Measurements from ENCODE around the gene INPP5K. TPM values are rescaled to one million over a fixed set of nuclear protein-coding genes. Genes with fewer than 3 reads are reported as not detected.

The INPP5K gene
- polyA plus RNA-seq, 1 donor from 2014 or later: 35.8 TPM

- Histone ChIP-seq H3K4me3 (ENCODE audit: low read length) (peak within 1 kb of the TSS; percentile 47), H3K27ac (ENCODE audit: low read length) (no peak within 1 kb of the TSS)
Measured at GRCh38 chr17:1492249-1493206, 23.9 kb downstream of the INPP5K start, which contains the start of gene MYO1C. Gene MYO1C (minus strand): TSS chr17:1492686. CDS start chr17:1492487, 199 bp downstream.

DNA sequence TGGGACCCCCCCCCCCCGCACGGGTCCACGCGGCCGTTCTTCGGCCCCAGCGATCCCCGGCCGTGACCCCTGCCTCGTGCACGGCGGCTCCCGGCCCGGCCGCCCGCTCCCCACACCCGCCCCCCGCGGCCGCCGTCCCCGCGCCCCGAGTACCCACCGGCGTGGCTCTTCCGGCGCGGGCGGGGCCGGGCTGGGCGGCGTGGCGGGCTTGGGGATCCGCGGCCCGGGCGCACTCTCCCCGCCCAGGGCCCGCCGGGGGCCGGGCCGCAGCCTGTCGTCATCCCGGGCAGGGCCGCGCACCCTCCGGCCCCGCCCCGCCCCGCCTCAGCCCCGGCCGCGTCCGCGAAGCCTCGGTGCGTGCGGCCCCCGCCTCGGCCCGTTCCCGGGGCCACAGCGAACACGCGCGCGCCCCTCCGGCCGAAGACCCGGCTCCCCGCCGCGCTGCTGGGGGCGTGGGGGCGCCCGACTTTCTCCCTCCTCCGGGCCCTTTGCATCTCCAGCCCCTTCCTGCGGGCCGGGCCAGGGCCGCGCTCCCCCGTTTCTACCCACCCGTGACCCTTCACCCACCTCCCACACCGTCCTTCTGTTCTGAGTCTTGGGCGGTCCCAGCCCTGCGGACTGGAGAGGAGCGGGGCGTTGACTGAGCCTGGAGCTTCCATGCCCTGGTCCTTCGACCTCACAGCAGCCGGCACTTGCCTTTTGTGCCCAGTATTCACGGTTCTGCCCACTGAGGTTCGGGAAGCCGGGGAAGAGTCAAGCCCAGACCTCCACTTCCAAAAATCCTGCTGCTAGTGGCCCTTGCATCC lies 24.8 kb downstream of the INPP5K start:
- Histone ChIP-seq H3K4me3 (ENCODE audit: low read length) (peak overlapping the region; percentile 75), H2AFZ (ENCODE audit: low read depth, low read length) (no peak overlapping the region), H3K27me3 (ENCODE audit: insufficient read depth, low read depth, low read length) (peaks cover 11% of the 10 kb centered on the region), H3K4me2 (ENCODE audit: low read length) (no peak overlapping the region), H3K36me3 (ENCODE audit: insufficient read depth, low read length) (no peaks in the 10 kb centered on the region), H3K9me2 (ENCODE audit: insufficient read depth, low read length) (no peaks in the 10 kb centered on the region), H3K9ac (ENCODE audit: low read length) (peak overlapping the region; percentile 62), H3F3A (ENCODE audit: insufficient read depth, low read length, poor library complexity, severe bottlenecking) (no peaks in the 10 kb centered on the region), H3K27ac (ENCODE audit: low read length) (no peak overlapping the region), H3K79me2 (replicated peaks; ENCODE audit: insufficient read depth, low read length) (no peaks in the 10 kb centered on the region), H3K9me3 (ENCODE audit: low read length) (no peaks in the 10 kb centered on the region), H4K20me1 (ENCODE audit: insufficient read depth) (no peaks in the 10 kb centered on the region)
- TF ChIP-seq TAF1 (IDR thresholded peaks at IDR 0.05; ENCODE audit: low read depth) (no peak), POLR2AphosphoS5 (IDR thresholded peaks at IDR 0.05) (no peak), EZH2 (IDR thresholded peaks at IDR 0.05; ENCODE audit: borderline replicate concordance, insufficient read depth, low read length, poor library complexity, severe bottlenecking) (no peak), MXI1 (conservative IDR thresholded peaks at IDR 0.05; ENCODE audit: poor library complexity, severe bottlenecking) (no peak)
- TF ChIP-seq, protein P1, sequence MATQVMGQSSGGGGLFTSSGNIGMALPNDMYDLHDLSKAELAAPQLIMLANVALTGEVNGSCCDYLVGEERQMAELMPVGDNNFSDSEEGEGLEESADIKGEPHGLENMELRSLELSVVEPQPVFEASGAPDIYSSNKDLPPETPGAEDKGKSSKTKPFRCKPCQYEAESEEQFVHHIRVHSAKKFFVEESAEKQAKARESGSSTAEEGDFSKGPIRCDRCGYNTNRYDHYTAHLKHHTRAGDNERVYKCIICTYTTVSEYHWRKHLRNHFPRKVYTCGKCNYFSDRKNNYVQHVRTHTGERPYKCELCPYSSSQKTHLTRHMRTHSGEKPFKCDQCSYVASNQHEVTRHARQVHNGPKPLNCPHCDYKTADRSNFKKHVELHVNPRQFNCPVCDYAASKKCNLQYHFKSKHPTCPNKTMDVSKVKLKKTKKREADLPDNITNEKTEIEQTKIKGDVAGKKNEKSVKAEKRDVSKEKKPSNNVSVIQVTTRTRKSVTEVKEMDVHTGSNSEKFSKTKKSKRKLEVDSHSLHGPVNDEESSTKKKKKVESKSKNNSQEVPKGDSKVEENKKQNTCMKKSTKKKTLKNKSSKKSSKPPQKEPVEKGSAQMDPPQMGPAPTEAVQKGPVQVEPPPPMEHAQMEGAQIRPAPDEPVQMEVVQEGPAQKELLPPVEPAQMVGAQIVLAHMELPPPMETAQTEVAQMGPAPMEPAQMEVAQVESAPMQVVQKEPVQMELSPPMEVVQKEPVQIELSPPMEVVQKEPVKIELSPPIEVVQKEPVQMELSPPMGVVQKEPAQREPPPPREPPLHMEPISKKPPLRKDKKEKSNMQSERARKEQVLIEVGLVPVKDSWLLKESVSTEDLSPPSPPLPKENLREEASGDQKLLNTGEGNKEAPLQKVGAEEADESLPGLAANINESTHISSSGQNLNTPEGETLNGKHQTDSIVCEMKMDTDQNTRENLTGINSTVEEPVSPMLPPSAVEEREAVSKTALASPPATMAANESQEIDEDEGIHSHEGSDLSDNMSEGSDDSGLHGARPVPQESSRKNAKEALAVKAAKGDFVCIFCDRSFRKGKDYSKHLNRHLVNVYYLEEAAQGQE (IDR thresholded peaks at IDR 0.05; ENCODE audit: borderline replicate concordance): no peak
- TF ChIP-seq, protein P2, sequence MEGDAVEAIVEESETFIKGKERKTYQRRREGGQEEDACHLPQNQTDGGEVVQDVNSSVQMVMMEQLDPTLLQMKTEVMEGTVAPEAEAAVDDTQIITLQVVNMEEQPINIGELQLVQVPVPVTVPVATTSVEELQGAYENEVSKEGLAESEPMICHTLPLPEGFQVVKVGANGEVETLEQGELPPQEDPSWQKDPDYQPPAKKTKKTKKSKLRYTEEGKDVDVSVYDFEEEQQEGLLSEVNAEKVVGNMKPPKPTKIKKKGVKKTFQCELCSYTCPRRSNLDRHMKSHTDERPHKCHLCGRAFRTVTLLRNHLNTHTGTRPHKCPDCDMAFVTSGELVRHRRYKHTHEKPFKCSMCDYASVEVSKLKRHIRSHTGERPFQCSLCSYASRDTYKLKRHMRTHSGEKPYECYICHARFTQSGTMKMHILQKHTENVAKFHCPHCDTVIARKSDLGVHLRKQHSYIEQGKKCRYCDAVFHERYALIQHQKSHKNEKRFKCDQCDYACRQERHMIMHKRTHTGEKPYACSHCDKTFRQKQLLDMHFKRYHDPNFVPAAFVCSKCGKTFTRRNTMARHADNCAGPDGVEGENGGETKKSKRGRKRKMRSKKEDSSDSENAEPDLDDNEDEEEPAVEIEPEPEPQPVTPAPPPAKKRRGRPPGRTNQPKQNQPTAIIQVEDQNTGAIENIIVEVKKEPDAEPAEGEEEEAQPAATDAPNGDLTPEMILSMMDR (IDR thresholded peaks at IDR 0.05; ENCODE audit: poor library complexity, severe bottlenecking): no peak

More at GRCh38 chr17:1492249-1493206, 23.9 kb downstream of the INPP5K start, which contains the start of gene MYO1C:
- H3F3A ChIP-seq (ENCODE audit: insufficient read depth, low read length, poor library complexity, severe bottlenecking): no peaks in the 10 kb centered on the region
- peak within 1 kb of the TSS; percentile 16 for H3K9ac ChIP-seq (ENCODE audit: low read length)
- H4K20me1 ChIP-seq (ENCODE audit: insufficient read depth): no peaks in the 10 kb centered on the region
- TF ChIP-seq POLR2AphosphoS5 (IDR thresholded peaks at IDR 0.05): no peak
- TF ChIP-seq SMC3 (conservative IDR thresholded peaks at IDR 0.05; ENCODE audit: poor library complexity): no peak
- TF ChIP-seq RAD21 (conservative IDR thresholded peaks at IDR 0.05): no peak
- TF ChIP-seq TAF1 (IDR thresholded peaks at IDR 0.05; ENCODE audit: low read depth): no peak
- TF ChIP-seq, protein P1 (IDR thresholded peaks at IDR 0.05; ENCODE audit: borderline replicate concordance): no peak
- TF ChIP-seq MXI1 (conservative IDR thresholded peaks at IDR 0.05; ENCODE audit: poor library complexity, severe bottlenecking): no peak
- TF ChIP-seq, protein P2 (IDR thresholded peaks at IDR 0.05; ENCODE audit: poor library complexity, severe bottlenecking): no peak
- TF ChIP-seq EZH2 (IDR thresholded peaks at IDR 0.05; ENCODE audit: borderline replicate concordance, insufficient read depth, low read length, poor library complexity, severe bottlenecking): no peak
- TF ChIP-seq EP300 (conservative IDR thresholded peaks at IDR 0.05; ENCODE audit: poor library complexity, severe bottlenecking): no peak
- H3K4me2 ChIP-seq (ENCODE audit: low read length): no peak within 1 kb of the TSS
- H3K9me3 ChIP-seq (ENCODE audit: low read length): no peaks in the 10 kb centered on the region
- H3K36me3 ChIP-seq (ENCODE audit: insufficient read depth, low read length): no peaks in the 10 kb centered on the region
- peaks cover 11% of the 10 kb centered on the region for H3K27me3 ChIP-seq (ENCODE audit: insufficient read depth, low read depth, low read length)
- H2AFZ ChIP-seq (ENCODE audit: low read depth, low read length): no peak within 1 kb of the TSS
- no peaks in the 10 kb centered on the region for H3K79me2 ChIP-seq (replicated peaks; ENCODE audit: insufficient read depth, low read length)
- no peaks in the 10 kb centered on the region for H3K9me2 ChIP-seq (ENCODE audit: insufficient read depth, low read length)

Data from neural cell (in vitro differentiated cells).